ENCODE results near the gene RIC1.
"Not testable (repeated sequence)": the region's sequence is repeated elsewhere in the genome, so short reads cannot be mapped to it uniquely, and the experiment has no call there.

The RIC1 gene, protein sequence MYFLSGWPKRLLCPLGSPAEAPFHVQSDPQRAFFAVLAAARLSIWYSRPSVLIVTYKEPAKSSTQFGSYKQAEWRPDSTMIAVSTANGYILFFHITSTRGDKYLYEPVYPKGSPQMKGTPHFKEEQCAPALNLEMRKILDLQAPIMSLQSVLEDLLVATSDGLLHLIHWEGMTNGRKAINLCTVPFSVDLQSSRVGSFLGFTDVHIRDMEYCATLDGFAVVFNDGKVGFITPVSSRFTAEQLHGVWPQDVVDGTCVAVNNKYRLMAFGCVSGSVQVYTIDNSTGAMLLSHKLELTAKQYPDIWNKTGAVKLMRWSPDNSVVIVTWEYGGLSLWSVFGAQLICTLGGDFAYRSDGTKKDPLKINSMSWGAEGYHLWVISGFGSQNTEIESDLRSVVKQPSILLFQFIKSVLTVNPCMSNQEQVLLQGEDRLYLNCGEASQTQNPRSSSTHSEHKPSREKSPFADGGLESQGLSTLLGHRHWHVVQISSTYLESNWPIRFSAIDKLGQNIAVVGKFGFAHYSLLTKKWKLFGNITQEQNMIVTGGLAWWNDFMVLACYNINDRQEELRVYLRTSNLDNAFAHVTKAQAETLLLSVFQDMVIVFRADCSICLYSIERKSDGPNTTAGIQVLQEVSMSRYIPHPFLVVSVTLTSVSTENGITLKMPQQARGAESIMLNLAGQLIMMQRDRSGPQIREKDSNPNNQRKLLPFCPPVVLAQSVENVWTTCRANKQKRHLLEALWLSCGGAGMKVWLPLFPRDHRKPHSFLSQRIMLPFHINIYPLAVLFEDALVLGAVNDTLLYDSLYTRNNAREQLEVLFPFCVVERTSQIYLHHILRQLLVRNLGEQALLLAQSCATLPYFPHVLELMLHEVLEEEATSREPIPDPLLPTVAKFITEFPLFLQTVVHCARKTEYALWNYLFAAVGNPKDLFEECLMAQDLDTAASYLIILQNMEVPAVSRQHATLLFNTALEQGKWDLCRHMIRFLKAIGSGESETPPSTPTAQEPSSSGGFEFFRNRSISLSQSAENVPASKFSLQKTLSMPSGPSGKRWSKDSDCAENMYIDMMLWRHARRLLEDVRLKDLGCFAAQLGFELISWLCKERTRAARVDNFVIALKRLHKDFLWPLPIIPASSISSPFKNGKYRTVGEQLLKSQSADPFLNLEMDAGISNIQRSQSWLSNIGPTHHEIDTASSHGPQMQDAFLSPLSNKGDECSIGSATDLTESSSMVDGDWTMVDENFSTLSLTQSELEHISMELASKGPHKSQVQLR (N-terminal part only)

DNA sequence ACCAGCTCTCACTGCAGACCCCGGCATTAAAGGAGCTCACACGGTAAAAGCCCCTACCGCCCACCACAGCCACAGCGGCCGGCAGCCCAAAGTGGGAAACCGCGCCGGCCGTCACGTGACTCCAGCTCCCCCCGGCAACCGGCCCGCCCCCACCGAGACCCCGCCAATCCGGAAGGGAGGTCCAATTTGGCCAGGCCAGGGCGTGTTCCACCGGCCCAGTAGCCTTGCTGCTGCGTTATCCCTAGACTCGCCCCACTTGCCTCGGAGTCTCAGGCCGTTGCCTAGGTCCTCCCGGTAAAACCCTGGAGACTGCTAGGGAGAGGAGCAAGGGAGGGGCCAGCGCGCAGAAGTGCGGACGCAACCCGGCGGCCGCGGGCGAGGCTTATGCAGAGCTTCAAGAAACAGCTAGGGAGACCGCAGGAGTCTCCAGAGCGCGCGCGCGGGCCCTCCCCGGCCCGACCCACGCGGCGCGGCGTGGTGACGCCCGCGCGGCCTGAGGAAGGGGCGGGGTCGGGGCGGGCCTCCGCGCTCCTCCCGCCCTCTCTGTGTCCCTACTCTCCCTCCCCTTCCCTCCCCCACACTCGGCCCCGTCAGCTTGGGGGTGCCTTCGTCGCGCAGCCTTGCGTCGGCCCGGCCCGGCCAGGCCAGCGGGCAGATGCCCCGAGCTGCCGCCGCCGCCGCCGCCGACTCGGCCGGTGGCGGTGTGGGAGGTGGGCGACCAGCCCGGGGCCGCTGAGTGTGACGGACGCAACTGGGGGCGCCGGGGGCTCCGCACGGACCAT, at the start of gene RIC1:
Gene RIC1, plus strand, starts transcription at position 578 of the 782 bp plus-strand sequence. Its CDS starts 203 bp downstream, at position 781.
- DNase-seq, result peak; percentile 94

GRCh38 chr9:5579881-5580280, 49.0 kb upstream of the RIC1 start:
- peak; percentile 18 for DNase-seq

DNA sequence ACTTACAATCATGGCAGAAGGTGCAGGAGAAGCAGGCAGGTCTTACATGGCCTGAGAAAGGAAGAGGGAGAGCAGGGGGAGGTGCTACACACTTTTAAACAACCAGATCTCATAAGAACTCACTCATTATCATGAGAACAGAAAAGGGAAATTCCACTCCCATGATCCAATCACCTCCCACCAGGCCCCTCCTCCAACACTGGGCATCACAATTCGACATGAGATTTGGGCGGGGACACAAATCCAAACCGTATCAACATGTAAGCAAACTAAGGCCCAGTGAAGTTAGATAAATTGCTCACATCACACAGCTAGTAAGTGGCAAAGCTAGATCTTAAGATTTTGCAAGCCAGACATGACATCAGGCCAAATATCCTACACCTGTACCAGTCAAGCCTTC, 48.3 kb upstream of the RIC1 start:
- no peak for DNase-seq

GRCh38 chr9:5581706-5582105, 47.2 kb upstream of the RIC1 start:
- not testable (repeated sequence) for DNase-seq

- peak; percentile 44 for DNase-seq
Measured at GRCh38 chr9:5582835-5583195, 46.1 kb upstream of the RIC1 start.

GRCh38 chr9:5586391-5586802, 42.5 kb upstream of the RIC1 start:
- peak; percentile 40 for DNase-seq

DNA sequence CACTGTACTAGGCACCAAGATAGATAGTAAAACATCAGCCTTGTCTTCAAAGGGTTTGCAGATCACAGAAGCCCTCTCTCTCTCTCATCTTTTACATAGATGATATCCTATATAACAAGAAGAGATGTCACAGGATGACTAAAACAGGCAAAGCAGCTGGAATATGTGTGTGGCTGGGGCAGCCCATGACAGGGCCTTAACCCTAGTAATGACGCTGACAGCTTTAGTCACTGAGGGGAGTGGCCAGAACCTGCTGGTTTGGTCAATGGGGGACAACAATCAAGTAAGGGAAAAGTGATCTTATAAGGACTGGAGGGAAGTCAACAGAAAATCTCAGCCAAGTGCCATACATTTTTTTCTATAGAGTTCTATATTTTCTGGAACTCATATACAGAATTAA, 41.9 kb upstream of the RIC1 start:
- DNase-seq, result peak; percentile 59

DNA sequence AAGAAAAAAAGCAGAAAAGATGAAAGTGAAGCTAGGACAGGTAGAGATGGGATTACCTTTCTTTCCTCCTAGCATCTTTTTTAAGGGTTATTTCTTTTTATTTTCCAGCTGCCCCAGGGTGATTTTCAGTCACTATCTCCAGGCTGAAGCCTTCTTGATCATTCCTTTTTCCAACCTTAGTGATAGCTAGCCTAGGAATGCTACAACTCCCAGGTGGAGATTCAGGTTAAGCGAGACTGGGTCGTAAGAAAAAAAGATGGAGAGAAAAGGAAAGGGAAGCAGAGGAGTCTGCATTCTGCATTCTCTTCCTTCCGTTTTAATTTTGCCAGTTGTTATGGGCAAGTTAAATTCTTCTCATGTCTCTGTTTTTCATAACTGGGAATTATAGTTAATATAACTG, 36.7 kb upstream of the RIC1 start:
- no peak for DNase-seq

GRCh38 chr9:5592904-5593303, 36.0 kb upstream of the RIC1 start:
- no peak for DNase-seq

DNA sequence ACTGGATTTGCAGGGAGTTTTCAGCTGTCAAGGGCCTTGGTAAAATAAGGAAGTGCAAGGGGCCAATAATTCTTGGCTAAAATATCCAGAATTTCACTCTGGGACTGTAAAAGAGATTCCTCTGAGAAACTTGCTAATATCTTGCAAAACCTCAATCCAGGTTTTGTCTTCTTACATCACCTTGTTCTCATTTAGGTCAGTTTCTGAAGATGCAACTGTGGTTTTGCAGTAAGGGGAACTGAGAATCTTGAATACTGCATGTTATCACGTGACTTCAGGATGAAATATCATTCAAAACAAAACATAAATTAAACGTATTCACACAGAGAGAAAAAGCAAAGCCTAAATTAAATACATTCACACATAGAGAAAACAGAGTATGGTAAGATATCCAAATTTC, 35.0 kb upstream of the RIC1 start:
- peak; percentile 46 for DNase-seq

DNA sequence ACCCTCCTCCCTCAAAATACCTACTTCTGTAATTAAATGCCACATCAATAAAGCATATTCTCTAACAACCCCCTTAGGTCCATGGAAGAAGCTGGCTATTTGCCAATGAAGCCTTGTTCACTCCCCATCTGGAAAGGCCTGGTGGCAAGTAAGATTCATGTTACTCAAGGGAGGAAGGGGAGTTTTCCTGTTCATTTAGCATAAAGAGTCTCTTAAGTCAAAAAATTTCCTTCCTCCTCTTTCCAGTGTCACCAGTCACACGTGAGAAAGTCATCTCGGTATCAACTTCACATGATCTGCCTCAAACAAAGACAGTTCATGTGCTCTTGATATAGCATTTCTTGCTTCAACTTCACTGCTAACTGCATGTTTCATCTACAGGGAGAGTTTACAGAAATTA, 32.7 kb upstream of the RIC1 start:
- DNase-seq, result no peak

DNA sequence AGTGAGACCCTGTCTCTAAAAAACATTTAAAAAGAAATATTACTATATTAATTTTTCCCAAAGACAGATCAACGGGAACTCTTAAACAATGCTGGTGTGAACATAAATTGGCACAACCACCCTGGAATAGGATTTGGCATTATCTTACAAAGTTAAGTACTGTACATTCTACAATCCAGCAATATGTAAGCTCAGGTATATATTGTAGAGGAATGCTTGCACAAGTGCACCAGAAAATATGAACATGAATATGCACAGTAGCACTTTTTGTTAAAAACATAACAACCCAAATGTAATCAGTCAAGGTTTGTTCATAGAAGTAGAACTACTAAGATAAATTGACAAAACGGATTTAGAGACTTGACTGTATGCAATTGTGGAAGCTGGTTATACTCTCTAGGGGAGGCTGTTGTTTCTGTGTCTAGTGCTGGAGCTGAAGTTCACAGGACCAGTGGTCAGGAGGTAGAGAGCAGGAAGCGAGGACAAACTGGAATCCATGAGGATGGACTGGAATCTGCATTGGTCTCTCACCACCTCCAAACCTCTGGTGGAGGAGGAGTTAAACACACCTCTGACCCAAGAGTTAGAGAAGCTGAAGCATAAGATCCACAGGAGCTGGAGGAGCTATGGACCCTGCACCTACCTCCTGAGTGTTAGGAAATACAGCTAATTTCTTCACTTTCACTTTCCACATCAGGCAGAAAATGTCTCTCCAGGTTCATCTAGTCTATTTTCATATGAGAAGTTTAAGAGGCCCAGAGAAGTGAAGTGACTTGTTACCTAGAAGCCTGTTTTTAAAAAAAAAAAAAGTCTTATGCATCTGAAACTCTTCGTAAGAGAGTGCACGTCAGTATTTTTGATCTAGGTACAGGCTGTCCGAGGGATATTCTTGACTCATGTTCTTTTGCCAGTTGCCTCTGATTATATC, 20.3 kb upstream of the RIC1 start:
- DNase-seq, result peak; percentile 31

GRCh38 chr9:5609226-5609596, 19.7 kb upstream of the RIC1 start:
- no peak for DNase-seq

GRCh38 chr9:5610491-5610890, 18.4 kb upstream of the RIC1 start:
- DNase-seq, result no peak

DNA sequence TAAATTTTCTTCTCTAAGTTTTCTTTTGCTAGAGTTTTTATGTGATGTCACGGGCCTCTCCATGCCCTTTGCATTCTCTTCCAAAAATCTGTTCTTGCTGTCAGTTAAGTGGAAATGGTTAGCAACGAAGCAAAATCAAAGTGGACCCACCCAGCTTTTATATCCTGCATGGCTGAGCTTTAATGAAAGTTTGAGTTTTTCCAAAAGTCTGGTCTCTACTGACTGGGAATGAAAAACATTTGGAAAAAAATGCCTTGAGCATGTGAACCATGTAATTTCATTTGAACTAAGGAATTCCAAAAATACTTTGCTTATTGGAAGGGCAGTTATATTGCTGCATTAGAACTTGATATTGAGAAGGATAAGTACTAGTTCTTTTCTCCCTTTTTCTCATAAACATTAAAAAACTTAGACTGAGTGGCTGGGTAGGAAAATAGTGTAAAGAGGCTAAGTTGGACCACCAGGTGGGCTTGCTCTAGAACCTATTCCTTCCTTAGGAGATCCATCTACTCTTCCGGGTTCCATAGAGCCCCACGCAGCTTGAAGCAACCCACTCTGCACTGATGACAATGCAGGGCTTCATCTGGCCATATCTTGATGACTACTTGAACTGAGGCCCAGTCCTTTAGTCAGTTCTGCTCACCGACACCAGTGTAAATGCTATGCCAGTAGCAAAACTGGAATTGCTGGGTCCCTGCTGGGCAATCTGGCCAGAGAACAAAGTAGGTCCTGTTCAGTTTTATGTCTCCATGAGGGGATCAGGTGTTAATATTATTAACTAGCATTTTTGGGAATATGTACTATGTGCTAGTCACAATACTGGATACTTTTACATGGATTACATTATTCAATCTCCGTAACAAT, 17.4 kb upstream of the RIC1 start:
- no peak for DNase-seq

- no peak for DNase-seq
Measured at GRCh38 chr9:5612185-5612530, 16.7 kb upstream of the RIC1 start.

GRCh38 chr9:5614192-5614591, 14.7 kb upstream of the RIC1 start:
- peak; percentile 43 for DNase-seq

DNA sequence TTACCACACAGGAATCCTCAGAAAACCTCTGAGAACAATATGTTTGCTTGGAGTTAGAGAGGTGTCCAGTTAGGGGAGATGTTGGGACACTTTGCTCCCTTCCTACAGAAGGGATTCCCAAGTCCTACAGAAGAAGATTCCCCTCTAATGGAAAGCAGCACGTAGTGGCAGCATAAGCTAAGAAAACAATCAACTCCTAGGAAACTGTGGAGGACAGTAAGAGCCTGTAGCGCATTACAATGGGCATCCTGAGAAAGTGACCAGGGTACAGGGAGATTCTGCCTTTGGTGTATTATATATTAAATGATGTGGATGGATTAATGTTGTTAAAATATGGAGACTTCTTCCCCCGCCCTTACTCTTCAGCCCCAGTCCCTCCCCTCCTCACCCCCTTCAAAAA, 13.9 kb upstream of the RIC1 start:
- DNase-seq, result no peak

GRCh38 chr9:5617749-5618148, 11.2 kb upstream of the RIC1 start:
- DNase-seq, result peak; percentile 55

DNA sequence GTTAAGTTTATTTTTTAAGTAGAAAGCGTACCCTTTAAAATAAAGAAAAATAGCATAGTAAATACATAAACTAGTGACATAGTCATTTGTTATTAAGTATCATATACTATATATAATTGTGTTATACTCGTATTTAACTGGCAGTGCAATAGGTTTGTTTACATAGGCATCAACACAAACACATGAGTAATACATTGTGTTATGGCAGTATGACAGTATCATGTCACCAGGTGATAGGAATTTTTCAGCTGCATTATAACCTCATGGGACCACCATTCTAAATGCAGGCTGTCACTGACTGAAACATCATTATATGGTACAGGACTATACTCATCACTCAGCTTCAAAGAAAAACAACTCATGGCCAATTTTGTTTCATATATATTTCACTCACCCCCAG, 8.4 kb upstream of the RIC1 start:
- no peak for DNase-seq
